ENCODE results near the gene CEP350. TPM values are rescaled to one million over a fixed set of nuclear protein-coding genes. Genes with fewer than 3 reads are reported as not detected.

CEP350 gene
- total and polyA plus RNA-seq, 10 of the 15 experiments (the other 5 are each of a cell fraction or from before 2014, with no cell fraction given), result 5.2 to 46.0 (median 23.1) TPM

DNA sequence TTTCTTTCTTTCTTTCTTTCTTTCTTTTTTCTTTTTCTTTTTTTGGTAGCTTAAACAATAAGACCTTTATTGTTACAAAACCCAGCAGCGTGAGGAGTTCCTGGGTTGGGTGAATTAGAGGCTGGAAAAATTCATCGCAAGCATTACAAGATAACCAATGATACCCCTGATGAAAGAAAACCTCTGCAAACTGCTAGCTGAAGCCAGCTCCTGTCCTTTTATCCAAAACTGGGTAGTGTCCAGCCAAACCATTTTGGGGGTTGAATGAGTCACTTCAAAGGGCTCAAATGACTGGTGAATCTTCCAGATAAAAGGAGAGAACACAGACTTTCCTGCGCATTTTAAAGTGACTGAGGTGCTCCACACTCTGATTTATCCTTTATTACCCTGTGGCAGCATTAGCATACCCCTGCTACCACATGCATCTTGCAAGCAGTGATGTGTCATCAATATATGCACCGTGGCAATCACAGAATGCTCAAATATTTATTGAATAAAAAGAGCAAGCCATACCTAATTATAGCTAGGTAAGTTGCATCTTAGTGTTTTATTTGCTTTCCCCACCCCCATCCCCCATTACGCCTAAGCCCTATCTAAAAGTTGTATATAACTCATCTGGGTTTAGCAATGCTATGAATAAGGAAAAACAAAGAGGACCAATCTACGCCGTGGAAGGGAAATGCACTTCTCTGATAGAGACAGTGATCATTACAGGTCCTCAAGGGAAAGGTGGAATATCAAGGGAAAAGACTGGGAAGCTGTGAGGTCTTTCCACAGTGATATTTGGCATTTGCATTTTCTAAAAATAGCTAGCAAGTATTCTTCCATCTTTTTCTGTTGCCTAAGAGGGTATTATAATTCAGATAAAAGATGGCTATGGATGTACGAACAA is 32.4 kb upstream of the CEP350 start:
- Histone ChIP-seq H3K36me3 (ENCODE audit: control insufficient read depth in 2 of 2, insufficient read depth in 2 of 2, low read length in 1 of 2) (peaks cover 5 to 18% of the 10 kb centered on the region in 2 experiments; a peak in 3 of 4 replicates), H3K4me2 (ENCODE audit: control insufficient read depth, insufficient read depth) (no peak overlapping the region), H3K4me1 (ENCODE audit: control insufficient read depth, insufficient read depth, low read length) (no peaks in the 10 kb centered on the region), H3K9ac (ENCODE audit: control insufficient read depth, insufficient read depth, low read length) (no peak overlapping the region), H3K27me3 (replicated peaks in 1 of 2; ENCODE audit: control insufficient read depth in 2 of 2, insufficient read depth in 2 of 2, low read length in 1 of 2) (no peaks in the 10 kb centered on the region), H3K79me2 (ENCODE audit: control insufficient read depth, insufficient read depth, low read length) (no peaks in the 10 kb centered on the region), H3K4me3 (no peak overlapping the region), H3K9me3 (replicated peaks; ENCODE audit: control insufficient read depth, insufficient read depth, low read length) (no peaks in the 10 kb centered on the region), H3K27ac (ENCODE audit: control insufficient read depth, insufficient read depth) (no peak overlapping the region), H2AFZ (ENCODE audit: control insufficient read depth, low read depth, low read length) (no peak overlapping the region), H4K20me1 (ENCODE audit: control insufficient read depth, insufficient read depth) (no peaks in the 10 kb centered on the region)
- ATAC-seq (no peak), DNase-seq (ENCODE audit: low read depth, low spot score) (no peak), FAIRE-seq (no peak)
- BruUV-seq (replicated peaks), result no TSS peak
- intact Hi-C loops (cut with micrococcal nuclease; ENCODE audit: unreplicated experiment), result no loop called here
- SMC1A ChIA-PET (ENCODE audit: uncharacterized antibody, unreplicated experiment), result interaction anchor here (0.8 to 2.2 kb wide), 4 partner anchors 10 to 31 kb away, joined by 3 to 15 read pairs (median 6); no protein-coding TSS in a partner anchor
- POLR2A ChIA-PET, result no interaction called here
- TF ChIP-seq ATF7 (IDR thresholded peaks at IDR 0.05; ENCODE audit: low read depth) (no peak), NRF1 (conservative IDR thresholded peaks at IDR 0.05; ENCODE audit: low read depth, low read length) (no peak)
- CTCF ChIA-PET, result interaction anchor here (0.9 to 1.8 kb wide), 5 partner anchors 9 to 257 kb away, joined by 3 to 5 read pairs (median 3); no protein-coding TSS in a partner anchor
- WGBS (ENCODE audit: insufficient coverage, insufficient replicate concordance, low lambda C conversion rate, missing lambda C conversion rate), result 99% methylated on average over 8 of the region's 8 CpGs
- RAD21 ChIA-PET (ENCODE audit: unreplicated experiment), result interaction anchor here (0.6 to 1.0 kb wide), 2 partner anchors 7 to 33 kb away, joined by 3 to 4 read pairs; no protein-coding TSS in a partner anchor
- in situ Hi-C loops (cut with MboI), result no loop called here

- Histone ChIP-seq H3K27ac (ENCODE audit: control insufficient read depth, insufficient read depth) (no peak overlapping the region), H3K4me3 (no peak overlapping the region), H3K4me1 (ENCODE audit: control insufficient read depth, insufficient read depth, low read length) (no peaks in the 10 kb centered on the region), H3K27me3 (replicated peaks in 1 of 2; ENCODE audit: control insufficient read depth in 2 of 2, insufficient read depth in 2 of 2, low read length in 1 of 2) (no peaks in the 10 kb centered on the region), H3K36me3 (ENCODE audit: control insufficient read depth in 2 of 2, insufficient read depth in 2 of 2, low read length in 1 of 2) (peaks cover 0 to 18% of the 10 kb centered on the region in 2 experiments; a peak in 2 of 4 replicates), H3K79me2 (ENCODE audit: control insufficient read depth, insufficient read depth, low read length) (no peaks in the 10 kb centered on the region), H2AFZ (ENCODE audit: control insufficient read depth, low read depth, low read length) (no peak overlapping the region), H3K4me2 (ENCODE audit: control insufficient read depth, insufficient read depth) (no peak overlapping the region), H3K9me3 (replicated peaks; ENCODE audit: control insufficient read depth, insufficient read depth, low read length) (no peaks in the 10 kb centered on the region), H4K20me1 (ENCODE audit: control insufficient read depth, insufficient read depth) (no peaks in the 10 kb centered on the region), H3K9ac (ENCODE audit: control insufficient read depth, insufficient read depth, low read length) (no peak overlapping the region)
- intact Hi-C loops (cut with micrococcal nuclease; ENCODE audit: unreplicated experiment), result no loop called here
- ChIA-PET RAD21 (ENCODE audit: unreplicated experiment) (interaction anchor here (1.0 kb wide), 1 partner anchor 8 kb away, joined by 4 read pairs; no protein-coding TSS in a partner anchor), CTCF (interaction anchor here (0.9 to 1.8 kb wide), 4 partner anchors 10 to 256 kb away, joined by 3 to 5 read pairs (median 3); no protein-coding TSS in a partner anchor), POLR2A (no interaction called here), SMC1A (ENCODE audit: uncharacterized antibody, unreplicated experiment) (interaction anchor here (1.5 to 2.2 kb wide), 3 partner anchors 11 to 29 kb away, joined by 4 to 15 read pairs (median 6); no protein-coding TSS in a partner anchor)
- in situ Hi-C loops (cut with MboI), result no loop called here
- BruUV-seq (replicated peaks), result no TSS peak
- no peak for ATAC-seq
- no peak for FAIRE-seq
- no peak for DNase-seq (ENCODE audit: low read depth, low spot score)
- TF ChIP-seq HDAC2 (IDR thresholded peaks at IDR 0.05), result no peak
- no peak for TF ChIP-seq SIN3A (IDR thresholded peaks at IDR 0.05; ENCODE audit: low read depth, low read length)
- no peak for TF ChIP-seq STAT1 (conservative IDR thresholded peaks at IDR 0.05)
- TF ChIP-seq PML (IDR thresholded peaks at IDR 0.05; ENCODE audit: low read length), result no peak
- TF ChIP-seq NBN (IDR thresholded peaks at IDR 0.05), result no peak
- TF ChIP-seq HCFC1 (IDR thresholded peaks at IDR 0.05; ENCODE audit: low read length), result no peak
- TF ChIP-seq, protein P1, sequence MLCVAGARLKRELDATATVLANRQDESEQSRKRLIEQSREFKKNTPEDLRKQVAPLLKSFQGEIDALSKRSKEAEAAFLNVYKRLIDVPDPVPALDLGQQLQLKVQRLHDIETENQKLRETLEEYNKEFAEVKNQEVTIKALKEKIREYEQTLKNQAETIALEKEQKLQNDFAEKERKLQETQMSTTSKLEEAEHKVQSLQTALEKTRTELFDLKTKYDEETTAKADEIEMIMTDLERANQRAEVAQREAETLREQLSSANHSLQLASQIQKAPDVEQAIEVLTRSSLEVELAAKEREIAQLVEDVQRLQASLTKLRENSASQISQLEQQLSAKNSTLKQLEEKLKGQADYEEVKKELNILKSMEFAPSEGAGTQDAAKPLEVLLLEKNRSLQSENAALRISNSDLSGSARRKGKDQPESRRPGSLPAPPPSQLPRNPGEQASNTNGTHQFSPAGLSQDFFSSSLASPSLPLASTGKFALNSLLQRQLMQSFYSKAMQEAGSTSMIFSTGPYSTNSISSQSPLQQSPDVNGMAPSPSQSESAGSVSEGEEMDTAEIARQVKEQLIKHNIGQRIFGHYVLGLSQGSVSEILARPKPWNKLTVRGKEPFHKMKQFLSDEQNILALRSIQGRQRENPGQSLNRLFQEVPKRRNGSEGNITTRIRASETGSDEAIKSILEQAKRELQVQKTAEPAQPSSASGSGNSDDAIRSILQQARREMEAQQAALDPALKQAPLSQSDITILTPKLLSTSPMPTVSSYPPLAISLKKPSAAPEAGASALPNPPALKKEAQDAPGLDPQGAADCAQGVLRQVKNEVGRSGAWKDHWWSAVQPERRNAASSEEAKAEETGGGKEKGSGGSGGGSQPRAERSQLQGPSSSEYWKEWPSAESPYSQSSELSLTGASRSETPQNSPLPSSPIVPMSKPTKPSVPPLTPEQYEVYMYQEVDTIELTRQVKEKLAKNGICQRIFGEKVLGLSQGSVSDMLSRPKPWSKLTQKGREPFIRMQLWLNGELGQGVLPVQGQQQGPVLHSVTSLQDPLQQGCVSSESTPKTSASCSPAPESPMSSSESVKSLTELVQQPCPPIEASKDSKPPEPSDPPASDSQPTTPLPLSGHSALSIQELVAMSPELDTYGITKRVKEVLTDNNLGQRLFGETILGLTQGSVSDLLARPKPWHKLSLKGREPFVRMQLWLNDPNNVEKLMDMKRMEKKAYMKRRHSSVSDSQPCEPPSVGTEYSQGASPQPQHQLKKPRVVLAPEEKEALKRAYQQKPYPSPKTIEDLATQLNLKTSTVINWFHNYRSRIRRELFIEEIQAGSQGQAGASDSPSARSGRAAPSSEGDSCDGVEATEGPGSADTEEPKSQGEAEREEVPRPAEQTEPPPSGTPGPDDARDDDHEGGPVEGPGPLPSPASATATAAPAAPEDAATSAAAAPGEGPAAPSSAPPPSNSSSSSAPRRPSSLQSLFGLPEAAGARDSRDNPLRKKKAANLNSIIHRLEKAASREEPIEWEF (IDR thresholded peaks at IDR 0.05; ENCODE audit: insufficient replicate concordance, low read depth, low read length), result no peak
- no peak for TF ChIP-seq CHD2 (IDR thresholded peaks at IDR 0.05; ENCODE audit: borderline replicate concordance, low read depth, low read length)
- TF ChIP-seq, protein P2, sequence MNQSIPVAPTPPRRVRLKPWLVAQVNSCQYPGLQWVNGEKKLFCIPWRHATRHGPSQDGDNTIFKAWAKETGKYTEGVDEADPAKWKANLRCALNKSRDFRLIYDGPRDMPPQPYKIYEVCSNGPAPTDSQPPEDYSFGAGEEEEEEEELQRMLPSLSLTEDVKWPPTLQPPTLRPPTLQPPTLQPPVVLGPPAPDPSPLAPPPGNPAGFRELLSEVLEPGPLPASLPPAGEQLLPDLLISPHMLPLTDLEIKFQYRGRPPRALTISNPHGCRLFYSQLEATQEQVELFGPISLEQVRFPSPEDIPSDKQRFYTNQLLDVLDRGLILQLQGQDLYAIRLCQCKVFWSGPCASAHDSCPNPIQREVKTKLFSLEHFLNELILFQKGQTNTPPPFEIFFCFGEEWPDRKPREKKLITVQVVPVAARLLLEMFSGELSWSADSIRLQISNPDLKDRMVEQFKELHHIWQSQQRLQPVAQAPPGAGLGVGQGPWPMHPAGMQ (IDR thresholded peaks at IDR 0.05; ENCODE audit: borderline replicate concordance), result no peak
Observed at GRCh38 chr1:179923029-179923428, 31.6 kb upstream of the CEP350 start.

All from GM12878 (cell line).